Brain microvascular endothelial cell (primary cell): Measurements from ENCODE around the gene SPTA1.

Experiments
- DNase-seq: peaks from one replicate; pipeline ENCODE4 v3.0.0-alpha.2; 2020
- H3K27ac ChIP-seq: fragments of 250-450 bp; sonication (Bioruptor Pico); 2 replicates; pipeline ENCODE4 v1.5.1; 2020; ENCODE audit warnings: mild to moderate bottlenecking, moderate library complexity
- H3K27me3 ChIP-seq: fragments of 250-450 bp; sonication (Bioruptor Pico); replicated peaks from 2 replicates; pipeline ENCODE4 v1.5.1; 2020; ENCODE audit warnings: mild to moderate bottlenecking
- H3K36me3 ChIP-seq: fragments of 250-450 bp; sonication (Bioruptor Pico); replicated peaks from 2 replicates; pipeline ENCODE4 v1.5.1; 2020; ENCODE audit warnings: mild to moderate bottlenecking
- H3K4me3 ChIP-seq: 2 replicates; pipeline ENCODE4 v1.5.1; 2011; ENCODE audit warnings: low read depth, mild to moderate bottlenecking, control low read depth, low read length, moderate library complexity
- CTCF ChIP-seq: IDR thresholded peaks from 2 replicates; pipeline ENCODE4 v1.5.1; 2011; ENCODE audit warnings: low read depth, mild to moderate bottlenecking, moderate library complexity, low read length, control low read depth, inconsistent platforms; ENCODE audit errors: missing control alignments
- in situ Hi-C: cut with HindIII; loops from 2 replicates; pipeline ENCODE4 v1.10.0; 2017; ENCODE audit warnings: low sequenced_read_pairs, low pct_ligation_motif_present

The SPTA1 gene

GRCh38 chr1:158638904-158639303 lies 47.6 kb downstream of the SPTA1 start:
- TF ChIP-seq CTCF = no peak
- in situ Hi-C loops = no loop called here
- no peaks in the 10 kb centered on the region for H3K27me3 ChIP-seq
- no peak for DNase-seq
- H3K4me3 ChIP-seq = no peak overlapping the region
- no peak overlapping the region for H3K27ac ChIP-seq
- no peaks in the 10 kb centered on the region for H3K36me3 ChIP-seq

- no peak for TF ChIP-seq CTCF
- Histone ChIP-seq H3K36me3 (no peaks in the 10 kb centered on the region), H3K27me3 (no peaks in the 10 kb centered on the region), H3K4me3 (no peak overlapping the region), H3K27ac (no peak overlapping the region)
- in situ Hi-C loops = no loop called here
- no peak for DNase-seq
Measured at GRCh38 chr1:158638146-158638545, 48.4 kb downstream of the SPTA1 start.

- no peak overlapping the region for H3K4me3 ChIP-seq
- in situ Hi-C loops = no loop called here
- DNase-seq = no peak
- no peaks in the 10 kb centered on the region for H3K36me3 ChIP-seq
- no peak for TF ChIP-seq CTCF
- H3K27me3 ChIP-seq = no peaks in the 10 kb centered on the region
- no peak overlapping the region for H3K27ac ChIP-seq
Measured at GRCh38 chr1:158613764-158614163, 72.8 kb downstream of the SPTA1 start.

GRCh38 chr1:158611916-158612315 lies 74.6 kb downstream of the SPTA1 start:
- no peak for DNase-seq
- in situ Hi-C loops = no loop called here

GRCh38 chr1:158607296-158607695 lies 79.2 kb downstream of the SPTA1 start:
- in situ Hi-C loops = no loop called here
- H3K27ac ChIP-seq = no peak overlapping the region
- no peak for TF ChIP-seq CTCF

More at GRCh38 chr1:158611916-158612315, 74.6 kb downstream of the SPTA1 start:
- Histone ChIP-seq H3K4me3 (no peak overlapping the region), H3K27ac (no peak overlapping the region), H3K27me3 (no peaks in the 10 kb centered on the region), H3K36me3 (no peaks in the 10 kb centered on the region)
- no peak for TF ChIP-seq CTCF

GRCh38 chr1:158604968-158605367 lies 81.5 kb downstream of the SPTA1 start, which contains the start of gene OR10Z1:
Gene OR10Z1 (plus strand): TSS chr1:158605268. CDS start chr1:158606439, 1,171 bp downstream.
- H3K4me3 ChIP-seq = no peak within 1 kb of the TSS
- no peak for DNase-seq
- no peaks in the 10 kb centered on the region for H3K36me3 ChIP-seq
- in situ Hi-C loops = no loop called here
- no peak for TF ChIP-seq CTCF
- H3K27me3 ChIP-seq = no peaks in the 10 kb centered on the region
- no peak within 1 kb of the TSS for H3K27ac ChIP-seq

More at GRCh38 chr1:158607296-158607695, 79.2 kb downstream of the SPTA1 start:
- no peaks in the 10 kb centered on the region for H3K36me3 ChIP-seq
- no peak for DNase-seq
- no peak overlapping the region for H3K4me3 ChIP-seq
- no peaks in the 10 kb centered on the region for H3K27me3 ChIP-seq
